HG03378 (cell line): ENCODE measurements around the gene IL25.
"Not testable (repeated sequence)": the region's sequence is repeated elsewhere in the genome, so short reads cannot be mapped to it uniquely, and the experiment has no call there.

Source experiments
- ATAC-seq: cut with Tn5 transposase; IDR thresholded peaks from one replicate; pipeline ENCODE4 v1.9.1; 2021; ENCODE audit warnings: mild to moderate bottlenecking, moderate library complexity; ENCODE audit not compliant: unreplicated experiment

Gene IL25

DNA sequence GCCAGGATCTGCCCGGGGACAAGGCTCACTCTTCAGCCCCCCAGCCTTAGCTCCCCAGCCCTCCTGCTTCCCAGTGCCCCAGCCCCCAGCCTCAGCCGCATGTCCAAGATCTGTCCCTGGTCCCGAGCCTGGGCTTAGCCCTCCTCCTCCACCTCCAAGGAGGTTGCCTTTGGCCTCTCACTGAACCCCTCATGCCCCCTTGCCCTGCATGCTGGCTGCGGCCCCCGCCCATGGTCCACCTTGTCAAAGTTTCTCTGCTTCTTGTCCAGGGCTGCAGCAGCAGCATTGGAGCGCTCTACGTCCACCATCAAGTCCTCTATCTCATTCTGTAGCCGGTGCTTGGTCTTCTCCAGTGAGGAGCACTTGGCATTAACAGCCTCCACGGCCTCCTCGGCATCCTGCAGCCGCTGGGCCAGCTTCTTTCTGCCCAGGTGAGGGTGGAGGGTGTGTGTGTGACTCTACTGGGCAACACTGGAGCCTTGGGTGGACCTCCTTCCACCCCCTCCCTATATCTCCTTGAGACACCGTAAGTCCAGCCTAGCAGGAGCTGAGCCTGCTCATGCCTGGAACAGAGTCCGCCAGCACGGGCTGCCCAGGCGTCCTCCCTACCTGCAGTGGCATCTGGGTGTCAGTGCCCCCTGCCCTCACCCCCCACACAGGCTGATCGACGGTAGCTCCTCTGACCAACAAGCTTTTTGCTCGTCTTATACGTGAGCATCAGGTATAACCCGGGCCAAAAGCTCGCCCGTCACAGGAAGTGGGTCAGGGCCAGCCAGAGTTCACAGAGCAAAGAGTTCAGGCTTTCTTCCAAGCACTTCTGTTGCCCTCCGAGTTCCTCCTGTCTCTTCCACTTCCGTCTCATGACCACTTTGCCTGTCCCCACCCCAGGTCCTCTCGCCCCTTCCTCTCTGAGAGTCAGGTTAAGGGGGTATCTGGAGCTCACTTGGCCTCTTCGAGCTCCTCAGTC lies 15.6 kb downstream of the IL25 start:
- ATAC-seq, result no peak

DNA sequence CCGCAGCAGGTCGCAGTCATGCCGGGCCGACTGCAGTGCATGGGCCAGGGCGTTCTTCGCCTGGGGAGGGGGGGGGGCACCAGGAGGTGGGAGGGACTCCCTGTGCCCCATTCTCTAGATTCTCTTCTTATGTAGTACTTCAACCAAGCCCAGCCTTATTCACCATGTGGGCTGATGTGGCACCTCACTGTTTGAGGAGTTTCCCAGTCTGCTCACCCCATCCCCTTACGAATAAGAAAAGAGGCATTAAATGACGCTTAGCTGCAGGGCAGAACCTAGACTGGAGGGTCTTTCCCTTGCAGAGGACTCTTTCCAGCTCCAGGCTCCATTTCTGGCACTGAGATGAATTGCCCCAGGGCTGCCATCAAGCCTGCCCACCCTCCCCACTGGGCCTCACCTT lies 16.4 kb downstream of the IL25 start:
- no peak for ATAC-seq

DNA sequence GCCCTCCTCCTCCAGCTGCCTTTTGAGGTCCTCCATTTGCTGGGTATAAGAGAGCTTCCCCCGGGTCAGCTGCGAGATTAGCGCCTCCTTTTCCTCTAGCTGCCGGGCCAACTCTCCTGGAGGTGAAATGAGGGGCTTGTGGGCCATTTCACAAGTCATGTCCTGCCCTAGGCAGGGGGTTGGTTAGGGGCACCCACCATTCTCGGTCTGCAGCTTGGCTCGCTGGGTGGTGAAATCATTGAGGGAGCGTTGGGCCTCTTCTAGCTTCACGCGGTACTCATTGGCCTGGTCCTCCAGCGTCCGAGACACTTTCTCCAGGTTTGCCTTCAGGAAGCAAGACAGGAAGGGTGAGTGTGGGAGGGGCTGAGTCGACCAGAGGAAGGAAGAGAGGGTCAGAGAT lies 16.8 kb downstream of the IL25 start:
- no peak for ATAC-seq

DNA sequence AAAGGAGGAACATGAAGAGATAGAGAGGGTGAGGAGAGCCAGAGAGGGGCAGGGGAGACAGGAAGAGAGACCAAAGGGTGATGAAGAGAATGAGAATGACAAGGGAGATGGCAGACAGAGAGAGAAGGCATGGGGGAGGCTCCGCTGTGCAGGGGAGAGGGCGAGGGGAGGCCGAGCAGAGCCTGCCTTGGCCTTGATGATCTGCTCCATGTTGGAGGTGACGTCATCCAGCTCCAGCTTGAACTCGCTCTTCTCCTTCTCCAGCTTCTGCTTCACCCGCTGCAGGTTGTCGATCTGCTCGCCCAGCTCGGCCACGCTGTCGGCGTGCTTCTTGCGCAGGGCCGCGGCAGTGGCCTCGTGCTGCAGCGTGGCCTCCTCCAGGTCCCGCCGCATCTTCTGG lies 17.3 kb downstream of the IL25 start:
- not testable (repeated sequence) for ATAC-seq

DNA sequence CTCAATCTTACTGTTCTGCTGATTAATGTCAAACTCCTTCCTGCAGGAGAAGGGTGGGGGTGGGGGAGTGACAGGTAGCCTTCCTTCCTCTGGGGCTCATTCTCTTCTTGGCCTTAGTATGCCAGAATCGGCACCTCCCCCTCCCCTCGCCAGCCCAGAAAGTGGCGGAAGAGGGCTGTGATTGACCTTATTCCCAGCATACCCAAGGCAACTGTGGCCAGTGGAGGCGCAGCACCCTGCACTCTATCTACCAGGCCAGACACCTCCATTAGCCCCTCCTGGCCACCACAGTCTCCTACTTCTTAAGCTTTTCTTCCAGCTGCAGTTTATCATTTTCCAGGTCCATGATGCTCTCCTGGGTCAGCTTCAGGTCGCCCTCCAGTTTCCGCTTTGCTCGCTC lies 20.0 kb downstream of the IL25 start:
- ATAC-seq, result no peak

DNA sequence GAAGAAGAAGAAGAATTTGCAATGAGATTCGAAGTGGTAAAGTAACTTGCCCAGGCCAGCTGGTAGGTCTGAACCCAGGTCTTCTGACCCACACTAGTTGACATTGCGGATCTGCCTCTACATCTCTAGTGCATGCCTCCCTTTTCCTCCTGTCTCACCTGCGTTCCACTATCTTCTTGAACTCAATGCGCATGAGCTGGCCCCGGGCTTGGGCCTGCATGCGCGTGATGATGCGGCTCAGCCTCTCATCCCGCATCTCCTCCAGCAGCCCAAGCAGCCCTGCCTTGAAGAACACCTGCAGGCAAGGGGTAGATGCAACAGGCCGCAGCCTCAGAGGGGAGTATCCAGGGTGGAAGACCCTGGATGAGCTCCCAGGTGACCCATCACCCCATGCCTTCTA lies 23.5 kb downstream of the IL25 start:
- no peak for ATAC-seq

DNA sequence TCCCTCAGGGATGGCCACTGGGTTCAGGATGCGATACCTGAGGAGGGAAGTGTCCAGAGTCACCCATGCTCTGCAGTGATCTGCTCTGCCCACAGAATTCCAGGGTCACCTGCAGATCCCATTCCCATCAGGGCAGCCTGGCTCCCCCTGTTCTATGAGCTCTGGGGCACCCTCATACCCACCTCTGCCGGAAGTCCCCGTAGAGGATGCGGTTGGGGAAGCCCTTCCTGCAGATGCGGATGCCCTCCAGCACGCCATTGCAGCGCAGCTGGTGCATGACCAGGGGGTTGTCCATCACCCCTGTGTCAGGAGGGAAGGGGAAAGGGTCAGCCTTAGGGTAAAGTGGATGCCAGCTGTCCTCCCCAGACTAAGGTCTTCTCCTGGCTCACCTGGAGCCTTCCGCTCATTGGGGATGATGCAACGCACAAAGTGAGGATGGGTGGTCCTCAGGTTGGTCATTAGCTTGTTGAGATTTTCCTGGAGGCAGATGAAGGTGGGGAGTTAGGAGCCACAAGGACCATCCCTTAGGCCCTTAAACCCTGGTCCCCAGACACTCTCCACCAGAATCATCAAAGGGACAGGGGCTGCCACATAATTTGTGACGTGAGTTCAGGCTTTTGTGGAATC lies 24.3 kb downstream of the IL25 start:
- no peak for ATAC-seq

DNA sequence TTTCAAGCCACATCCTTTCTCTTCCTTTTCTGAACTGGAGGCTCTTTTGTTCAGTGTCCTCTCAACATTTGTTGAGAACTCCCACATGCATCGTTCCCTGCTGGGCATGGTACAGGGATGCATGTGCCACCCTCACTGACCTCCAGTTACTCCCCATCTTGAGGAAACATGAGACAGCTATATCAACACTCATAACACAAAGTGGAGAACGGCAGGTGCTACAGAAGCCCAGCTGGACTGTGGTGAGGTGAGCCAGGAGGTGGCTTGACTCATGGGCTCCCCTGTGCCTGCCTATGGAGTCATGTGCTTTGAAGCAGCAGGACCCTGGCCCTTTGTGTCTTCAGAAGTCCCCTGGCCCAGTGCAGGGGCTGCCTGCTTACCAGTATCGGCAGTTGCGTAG lies 25.7 kb downstream of the IL25 start:
- no peak for ATAC-seq

DNA sequence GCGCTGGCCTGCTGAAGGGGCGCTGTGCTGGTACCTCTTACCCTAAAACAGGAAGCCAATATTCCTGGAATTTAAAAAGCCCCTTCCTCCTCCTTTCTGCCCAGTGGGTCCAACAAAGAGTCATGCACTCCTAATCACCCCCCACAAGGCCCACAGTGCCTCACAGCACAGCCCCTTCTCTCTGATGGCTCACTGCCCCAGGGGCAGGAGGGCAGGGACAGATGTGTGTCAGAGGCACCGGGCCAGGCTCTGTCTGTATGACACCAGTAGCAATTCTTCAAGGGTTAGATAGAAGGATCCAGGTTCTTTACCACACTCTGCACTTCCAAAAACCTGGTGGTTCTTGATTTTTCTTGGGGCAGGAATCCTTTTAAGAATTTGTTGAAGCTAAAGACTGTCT lies 26.5 kb downstream of the IL25 start:
- ATAC-seq, result no peak

DNA sequence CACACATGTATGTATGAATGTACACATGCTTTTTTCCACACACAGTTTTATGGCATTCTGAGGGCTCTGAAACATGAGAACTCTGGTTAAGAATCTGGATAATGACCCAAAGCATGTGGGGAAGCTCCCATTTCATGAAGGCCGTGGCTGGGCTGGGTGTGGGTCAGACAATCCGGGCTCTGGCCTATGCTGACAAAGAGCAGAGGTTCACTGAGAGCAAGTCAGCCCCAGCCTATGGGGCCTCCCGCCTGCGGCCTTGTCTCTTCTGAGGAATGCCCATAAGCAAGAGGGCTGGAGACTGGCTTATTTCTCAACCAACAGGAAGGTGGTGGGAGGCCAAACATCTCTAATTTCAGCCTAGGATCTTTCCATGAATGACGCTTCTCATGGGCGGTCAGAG lies 27.0 kb downstream of the IL25 start:
- no peak for ATAC-seq

DNA sequence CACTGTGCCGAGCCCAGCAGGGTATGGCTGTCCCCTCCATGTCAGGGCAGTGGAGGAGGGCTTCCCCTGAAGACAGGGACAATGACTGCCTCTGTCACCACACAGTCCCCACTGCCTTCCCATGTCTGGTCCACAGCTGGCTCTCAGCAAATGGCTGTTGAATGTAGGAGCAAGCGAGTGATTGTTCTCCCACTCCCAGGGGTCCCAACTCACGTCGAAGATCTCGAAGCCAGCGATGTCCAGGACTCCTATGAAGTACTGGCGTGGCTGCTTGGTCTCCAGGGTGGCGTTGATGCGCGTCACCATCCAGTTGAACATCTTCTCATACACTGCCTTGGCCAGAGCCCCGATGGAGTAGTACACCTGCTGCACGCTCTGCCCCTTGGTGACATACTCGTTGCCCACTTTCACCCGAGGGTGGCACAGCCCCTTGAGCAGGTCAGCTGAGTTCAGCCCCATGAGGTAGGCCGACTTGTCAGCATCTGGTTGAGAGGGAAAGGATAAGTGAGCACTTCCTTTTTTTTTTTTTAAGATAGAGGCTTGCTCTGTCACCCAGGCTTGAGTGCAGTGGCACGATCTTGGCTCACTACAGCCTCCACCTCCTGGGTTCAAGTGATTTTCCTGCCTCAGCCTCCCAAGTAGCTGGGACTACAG lies 28.0 kb downstream of the IL25 start:
- ATAC-seq, result not testable (repeated sequence)

DNA sequence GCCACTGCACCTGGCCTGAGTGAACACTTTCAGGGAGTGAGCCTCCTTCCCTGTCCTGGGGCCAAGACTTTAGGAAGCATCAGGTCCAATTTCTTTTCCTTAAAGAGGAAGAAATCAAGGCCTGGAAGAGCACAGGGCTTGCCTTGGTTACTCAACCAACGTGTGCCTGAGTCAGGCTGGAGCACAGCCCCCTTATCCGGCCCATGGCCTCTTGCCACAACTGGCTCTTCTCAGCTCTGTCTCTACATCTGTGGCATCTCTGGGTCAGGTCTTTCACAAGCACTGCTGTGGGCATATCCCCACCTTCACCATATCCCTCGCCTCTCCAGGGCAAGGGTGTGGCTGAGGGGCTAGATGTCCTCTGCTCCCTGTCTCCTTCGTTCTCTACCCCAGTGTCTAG lies 28.7 kb downstream of the IL25 start:
- ATAC-seq, result no peak

DNA sequence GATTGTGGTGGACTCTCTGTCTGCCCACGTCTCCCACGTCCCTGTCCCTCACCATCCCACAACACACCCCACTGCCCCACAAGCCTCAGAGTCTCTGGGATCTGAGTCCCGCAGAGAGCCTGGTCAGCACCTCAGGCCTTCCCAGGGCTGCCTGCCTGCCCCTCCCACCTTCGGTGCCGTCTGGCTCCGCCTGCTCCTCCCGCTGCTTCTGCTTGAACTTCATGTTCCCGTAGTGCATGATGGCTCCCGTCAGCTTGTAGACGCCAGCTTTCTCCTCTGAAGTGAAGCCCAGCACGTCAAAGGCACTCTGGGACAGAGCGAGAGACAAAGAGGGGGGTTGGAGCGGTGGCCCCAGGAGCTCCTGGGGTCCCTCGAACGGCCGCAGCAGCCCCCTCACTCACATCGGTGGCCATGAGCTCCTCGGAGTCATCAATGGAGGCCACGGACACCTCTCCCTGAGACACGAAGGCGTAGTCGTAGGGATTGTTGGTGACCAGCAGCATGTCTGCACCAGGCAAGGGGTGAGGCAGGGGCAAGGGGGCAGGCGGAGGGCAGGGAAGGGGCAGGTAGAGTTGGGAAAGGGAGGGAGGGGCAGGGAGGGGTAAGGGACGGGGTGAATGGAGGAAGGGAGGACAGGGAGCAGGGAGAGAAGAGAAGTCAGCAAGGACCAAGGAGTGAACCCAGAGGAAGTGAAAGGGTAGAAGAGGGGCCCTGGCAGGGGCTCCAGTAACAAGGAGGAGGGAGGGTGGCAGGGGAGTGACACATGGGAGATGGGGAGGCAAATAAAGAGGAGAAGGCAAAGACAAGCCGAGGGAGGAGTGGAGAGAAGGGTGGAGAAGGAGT lies 29.9 kb downstream of the IL25 start:
- no peak for ATAC-seq

DNA sequence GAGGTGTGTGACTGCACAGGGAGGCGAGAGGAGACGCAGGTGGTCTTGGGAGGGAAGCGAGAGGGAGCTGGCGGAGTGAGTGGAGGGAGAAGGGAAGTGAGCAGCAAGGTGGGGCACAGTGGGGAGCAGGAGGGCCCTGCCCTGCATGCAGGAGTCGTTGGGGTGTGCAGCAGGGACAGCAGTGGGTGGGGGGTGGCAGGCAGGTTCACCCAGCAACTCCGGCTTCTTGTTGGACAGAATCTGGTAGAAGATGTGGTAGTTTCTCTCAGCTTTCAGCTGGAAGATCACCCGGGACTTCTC lies 30.5 kb downstream of the IL25 start:
- no peak for ATAC-seq

DNA sequence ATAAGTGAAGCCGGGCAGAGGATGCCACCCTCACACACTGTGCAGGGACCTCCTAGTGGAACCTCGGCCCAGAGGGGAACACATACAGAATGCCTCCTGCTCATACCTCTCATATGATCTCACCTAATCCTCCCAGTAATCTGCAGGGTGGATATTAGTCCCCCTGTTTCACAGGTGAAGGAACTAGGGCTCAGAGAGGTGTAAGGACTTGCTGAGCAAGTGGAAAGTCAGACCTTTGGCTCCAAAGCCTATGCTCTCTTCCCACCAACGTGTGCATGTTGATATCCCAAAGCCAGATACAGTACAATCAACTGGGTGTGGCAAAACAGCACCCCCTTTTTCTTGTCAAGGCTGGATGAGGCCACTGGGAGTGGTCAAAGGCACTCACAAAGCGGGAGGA lies 31.3 kb downstream of the IL25 start:
- no peak for ATAC-seq

DNA sequence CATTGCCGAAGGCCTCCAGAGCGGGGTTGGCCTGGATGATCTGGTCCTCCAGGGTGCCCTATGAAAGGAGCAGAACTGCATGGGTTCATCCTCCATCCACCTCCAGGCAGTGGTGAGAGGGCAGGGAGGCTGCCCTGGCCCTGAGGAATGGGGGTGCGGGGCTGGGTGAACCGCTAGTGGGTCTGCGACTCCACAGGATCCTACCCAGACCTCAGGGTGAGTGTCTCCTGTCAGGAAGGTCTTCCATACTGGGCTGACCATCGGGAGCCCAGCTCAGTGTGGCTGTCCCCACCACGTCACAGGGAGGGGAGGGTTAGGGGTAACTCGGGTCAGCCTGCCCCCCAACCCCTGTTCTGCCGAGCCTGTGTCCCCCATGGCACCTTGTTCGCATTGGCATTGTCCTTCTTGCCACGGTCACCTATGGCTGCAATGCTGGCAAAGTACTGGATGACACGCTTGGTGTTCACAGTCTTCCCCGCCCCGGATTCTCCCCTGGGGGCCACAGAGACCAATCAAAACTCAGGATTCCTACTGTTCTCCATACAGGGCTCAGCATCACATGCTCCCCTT lies 31.8 kb downstream of the IL25 start:
- ATAC-seq, result no peak

DNA sequence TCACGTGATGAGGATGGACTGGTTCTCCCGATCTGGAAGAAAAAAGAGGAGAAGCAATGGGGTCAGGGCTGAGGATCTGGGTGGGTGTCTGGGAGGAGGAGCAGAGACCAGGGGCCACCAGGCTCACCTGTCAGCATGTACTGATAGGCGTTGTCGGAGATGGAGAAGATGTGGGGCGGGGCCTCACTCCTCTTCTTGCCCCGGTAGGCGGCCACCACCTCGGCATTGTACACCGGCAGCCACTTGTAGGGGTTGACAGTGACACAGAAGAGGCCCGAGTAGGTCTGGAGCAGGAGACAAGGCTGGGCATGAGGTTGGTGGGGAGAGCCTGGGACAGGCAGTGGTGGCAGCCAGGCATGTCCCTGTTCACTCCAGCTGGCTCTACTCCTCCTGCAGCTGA lies 32.5 kb downstream of the IL25 start:
- ATAC-seq, result no peak

DNA sequence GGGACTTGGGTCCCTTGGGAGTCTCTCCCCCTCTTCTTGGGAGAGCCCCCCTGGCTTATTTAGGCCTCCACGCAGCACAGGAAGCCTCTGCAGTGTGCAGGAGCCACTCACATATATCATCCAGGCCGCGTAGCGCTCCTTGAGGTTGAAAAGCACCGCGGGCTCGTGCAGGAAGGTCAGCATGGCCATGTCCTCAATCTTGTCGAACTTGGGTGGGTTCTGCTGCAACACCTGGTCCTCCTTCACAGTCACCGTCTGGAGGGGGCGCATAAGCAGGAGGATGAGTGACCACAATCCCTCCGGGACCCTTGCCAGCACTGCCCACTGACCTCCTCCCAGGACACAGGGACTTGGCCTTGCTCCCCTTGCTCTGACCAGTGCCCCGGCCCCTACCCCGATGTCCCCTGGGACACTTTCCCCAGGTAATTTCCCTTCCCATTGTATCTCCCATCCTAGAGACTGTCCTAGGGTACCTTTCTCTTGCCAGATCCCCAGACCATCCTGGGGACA lies 33.0 kb downstream of the IL25 start:
- no peak for ATAC-seq

DNA sequence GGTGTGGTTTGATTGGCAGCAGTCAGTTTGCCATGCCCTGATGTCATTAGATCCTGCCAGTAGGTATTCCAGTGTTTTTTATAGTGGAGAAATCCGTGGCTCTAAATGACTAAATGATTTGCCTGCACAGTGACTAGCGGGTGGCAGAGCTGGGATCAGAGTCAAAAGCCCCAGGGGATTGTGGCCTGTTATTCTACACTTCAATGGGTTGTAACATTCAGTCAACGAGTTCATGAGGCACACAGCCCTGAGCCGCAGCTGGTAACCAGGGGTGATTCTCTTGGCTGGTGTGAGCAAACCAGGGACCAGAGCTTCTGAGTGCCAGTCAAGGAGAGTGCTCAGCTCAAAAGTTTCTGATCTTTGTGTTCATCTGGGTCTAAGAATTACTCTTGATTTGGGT lies 33.6 kb downstream of the IL25 start:
- ATAC-seq, result no peak

DNA sequence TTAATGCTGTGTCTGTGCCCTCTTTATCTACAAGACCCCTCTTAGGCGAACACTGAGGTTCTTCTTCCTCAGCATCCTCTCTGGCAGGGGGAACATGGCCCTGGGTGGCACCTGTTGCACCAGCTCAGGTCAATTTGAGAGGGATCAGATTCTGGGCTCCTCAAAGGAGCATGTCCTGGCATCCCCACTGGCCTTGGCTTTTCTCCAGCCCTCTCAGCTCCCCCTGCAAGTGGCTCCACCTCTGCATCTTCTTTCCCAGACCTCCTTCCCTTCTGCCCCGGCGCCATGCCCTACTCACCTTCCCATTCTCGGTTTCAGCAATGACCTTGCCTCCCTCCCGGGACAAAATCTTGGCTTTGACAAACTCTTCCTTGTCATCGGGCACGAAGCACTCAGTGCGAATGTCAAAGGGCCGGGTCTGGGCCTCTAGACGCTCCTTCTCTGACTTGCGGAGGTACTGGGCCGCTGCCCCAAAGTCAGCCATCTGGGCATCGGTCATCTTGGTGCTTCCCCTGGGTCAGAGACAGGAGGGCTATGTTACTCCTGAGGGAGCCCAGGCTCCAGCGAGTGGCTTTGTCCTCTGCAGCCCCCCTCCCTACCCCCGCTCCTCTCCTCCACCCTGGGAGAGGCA lies 34.2 kb downstream of the IL25 start:
- no peak for ATAC-seq
